ENCODE data around the gene LRCH4.
"Not testable (repeated sequence)": the region's sequence is repeated elsewhere in the genome, so short reads cannot be mapped to it uniquely, and the experiment has no call there.

The LRCH4 gene

DNA sequence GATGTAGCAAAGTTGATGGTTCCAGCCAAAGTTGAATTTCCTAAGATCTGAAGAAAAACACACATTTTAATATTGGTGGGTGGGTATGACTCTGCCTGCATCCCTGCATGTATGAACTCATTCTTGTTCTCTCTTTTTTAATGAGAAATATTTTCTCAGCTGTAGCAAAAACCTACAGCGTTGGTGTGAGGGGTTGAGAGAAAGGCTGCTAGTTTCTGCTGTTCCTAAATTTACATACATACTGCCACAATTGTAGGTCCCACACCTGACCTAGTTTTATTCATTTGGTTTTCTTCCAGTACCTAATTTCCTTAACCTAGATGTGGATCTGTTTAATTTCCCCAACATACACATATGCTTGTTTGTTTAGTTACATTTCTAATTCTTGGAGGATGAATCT lies 42.3 kb downstream of the LRCH4 start:
- no peak for DNase-seq

DNA sequence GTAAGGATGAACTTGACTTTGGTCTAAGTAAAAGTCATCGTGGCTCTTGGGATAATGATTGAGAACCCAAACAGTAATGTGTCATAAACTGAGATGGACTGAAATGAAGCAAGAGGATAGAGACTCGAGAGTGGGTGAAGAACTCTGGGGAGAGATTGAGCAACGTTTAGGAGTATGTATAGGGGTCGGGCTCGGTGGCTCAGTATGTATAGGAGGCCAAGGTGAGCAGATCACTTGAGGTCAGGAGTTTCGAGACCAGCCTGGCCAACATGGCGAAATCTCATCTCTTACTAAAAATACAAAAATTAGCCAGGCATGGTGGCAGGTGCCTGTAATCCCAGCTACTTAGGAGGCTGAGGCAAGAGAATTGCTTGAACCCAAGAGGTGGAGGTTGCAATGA lies 44.6 kb downstream of the LRCH4 start:
- DNase-seq, result not testable (repeated sequence)

DNA sequence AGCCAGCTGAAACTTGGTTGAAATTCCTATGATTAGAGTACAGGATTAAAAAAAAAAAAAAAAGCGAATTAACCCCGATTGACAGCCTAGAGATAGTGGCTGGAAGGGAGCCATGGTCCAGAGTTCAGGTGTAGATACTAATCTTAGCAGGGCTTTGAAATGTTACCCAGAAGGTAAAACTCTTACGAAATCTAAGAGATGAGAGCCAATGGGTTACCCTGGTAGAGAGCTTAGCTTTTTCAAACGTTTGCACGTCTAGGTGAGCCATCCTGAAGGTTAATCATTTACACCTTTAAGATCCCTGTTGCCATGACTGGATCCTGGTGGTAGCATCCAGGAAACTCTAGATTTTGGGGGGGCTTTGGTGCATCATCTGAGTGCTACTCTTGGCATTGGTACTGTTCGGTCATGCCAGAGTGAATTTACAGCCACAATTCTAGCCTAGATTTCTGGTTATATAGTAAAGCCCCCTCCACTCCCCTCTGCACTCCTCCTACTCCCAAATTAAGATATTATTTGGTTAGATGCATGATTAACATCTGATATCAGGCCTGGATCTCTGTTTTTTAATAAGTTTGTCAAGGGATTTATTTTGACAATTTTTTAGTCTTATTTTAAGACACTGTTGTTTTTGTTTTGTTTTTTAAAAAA lies 45.7 kb downstream of the LRCH4 start:
- no peak for DNase-seq

DNA sequence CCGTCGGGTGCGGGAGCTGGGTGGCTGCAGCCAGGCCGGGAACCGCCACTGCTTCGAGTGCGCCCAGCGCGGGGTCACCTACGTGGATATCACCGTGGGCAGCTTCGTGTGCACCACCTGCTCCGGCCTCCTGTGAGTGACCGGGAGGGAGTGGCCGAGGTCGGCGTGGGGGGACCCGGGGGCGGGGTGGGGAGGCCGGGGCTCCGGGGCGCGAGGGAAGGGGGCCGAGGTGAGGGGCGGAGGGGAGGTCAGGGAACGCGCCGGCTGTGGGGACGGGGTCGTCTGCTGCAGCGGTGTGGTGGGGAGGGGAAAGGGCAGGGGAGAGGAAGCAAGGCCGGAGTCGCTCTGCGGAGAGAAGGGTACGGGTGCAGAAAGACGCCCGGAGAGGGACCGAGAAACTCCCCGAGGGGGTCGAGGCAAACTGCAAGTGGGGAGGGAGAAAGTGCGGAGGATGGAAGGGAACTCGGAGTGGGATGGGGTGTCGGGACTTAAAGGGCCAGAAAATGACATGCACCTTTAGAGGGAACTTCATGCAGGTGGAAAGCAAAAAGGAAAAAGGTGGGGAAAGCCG lies 46.4 kb downstream of the LRCH4 start:
- no peak for DNase-seq

DNA sequence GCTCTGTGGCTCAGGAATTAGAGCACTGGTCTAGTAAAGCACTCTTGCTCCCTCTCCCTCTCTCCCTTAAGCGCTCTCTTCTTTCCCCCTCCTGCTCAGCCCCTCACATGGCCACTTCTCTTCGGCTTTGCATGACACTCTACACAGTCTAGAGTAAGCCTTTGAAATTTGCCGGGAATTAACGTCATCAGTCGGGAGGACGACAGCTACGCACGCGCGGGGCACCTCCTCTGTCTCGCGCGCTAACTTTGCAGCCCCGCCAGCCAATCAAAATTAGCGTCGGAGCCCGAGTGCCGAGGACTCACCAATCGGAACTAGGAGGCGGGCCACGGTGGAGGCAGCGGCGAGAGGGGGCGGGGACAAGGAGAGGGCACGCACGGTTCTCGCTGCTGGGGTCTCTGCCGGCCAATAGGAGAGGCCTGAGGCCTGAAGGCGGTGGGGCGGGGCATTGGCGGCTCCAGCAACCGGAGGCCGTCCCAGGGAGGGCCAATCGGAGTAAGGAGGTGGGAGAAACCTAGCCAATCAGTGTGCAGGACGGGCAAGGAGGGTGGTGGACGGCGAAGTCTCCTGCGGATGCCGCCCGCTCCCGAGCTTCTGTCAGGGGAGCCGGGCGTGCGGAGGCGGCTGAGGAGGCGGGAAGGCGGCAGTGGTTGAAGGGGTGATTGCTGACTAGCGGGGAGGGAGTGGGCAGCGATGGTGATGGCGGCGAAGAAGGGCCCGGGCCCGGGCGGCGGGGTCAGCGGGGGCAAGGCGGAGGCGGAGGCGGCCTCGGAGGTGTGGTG lies 47.1 kb downstream of the LRCH4 start, which contains the start of gene AGFG2:
TSS of gene AGFG2 (plus strand) at position 550 of the 782 bp plus-strand sequence. CDS start at position 694, 144 bp downstream.
- DNase-seq, result peak; percentile 100

DNA sequence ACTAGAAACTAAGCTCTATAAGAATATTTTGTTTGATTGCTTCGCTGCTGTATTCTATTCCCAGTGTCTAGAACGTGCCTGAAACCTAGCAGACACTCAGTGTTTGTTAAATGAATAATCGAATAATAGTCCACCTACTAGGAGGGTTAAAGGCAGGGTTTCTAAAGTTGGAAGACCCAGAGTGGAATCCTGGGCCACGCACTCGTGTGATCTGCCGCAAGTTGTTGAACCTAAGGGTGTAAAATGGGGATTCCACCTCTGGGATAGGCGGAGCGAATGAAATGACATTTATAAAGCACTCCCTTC lies 47.6 kb downstream of the LRCH4 start:
- no peak for DNase-seq

DNA sequence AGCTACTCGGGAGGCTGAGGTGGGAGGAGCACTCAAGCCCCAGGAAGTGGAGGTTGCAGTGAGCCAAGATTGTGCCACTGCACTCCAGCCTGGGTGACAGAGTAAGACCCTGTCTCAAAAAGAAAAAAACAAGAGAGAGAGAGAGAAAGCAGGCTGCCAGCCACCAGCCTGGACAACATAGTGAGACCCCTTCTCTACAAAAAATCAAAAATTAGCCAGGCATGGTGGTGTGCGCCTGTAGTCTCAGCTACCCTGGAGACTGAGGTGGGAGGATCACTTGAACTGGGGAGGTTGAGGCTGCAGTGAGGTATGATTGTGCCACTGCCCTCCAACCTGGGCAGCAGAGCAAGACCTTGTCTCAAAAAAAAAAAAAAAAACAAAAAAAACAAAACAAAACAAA lies 49.2 kb downstream of the LRCH4 start:
- not testable (repeated sequence) for DNase-seq

DNA sequence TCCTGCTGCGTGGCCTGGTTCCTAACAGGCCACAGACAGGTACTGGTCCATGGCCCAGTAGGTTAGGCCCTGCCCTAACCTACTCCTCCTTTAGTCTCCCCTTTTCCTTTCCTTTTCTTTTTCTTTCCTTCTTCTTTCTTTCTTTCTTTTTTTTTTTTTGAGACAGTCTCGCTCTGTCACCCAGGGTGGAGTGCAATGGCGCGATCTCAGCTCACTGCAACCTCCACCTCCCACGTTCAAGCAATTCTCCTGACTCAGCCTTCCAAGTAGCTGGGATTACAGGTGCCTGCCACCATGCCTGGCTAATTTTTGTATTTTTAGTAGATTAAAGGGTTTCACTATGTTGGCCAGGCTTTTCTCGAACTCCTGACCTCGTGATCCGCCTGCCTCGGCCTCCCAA lies 49.9 kb downstream of the LRCH4 start:
- not testable (repeated sequence) for DNase-seq

DNA sequence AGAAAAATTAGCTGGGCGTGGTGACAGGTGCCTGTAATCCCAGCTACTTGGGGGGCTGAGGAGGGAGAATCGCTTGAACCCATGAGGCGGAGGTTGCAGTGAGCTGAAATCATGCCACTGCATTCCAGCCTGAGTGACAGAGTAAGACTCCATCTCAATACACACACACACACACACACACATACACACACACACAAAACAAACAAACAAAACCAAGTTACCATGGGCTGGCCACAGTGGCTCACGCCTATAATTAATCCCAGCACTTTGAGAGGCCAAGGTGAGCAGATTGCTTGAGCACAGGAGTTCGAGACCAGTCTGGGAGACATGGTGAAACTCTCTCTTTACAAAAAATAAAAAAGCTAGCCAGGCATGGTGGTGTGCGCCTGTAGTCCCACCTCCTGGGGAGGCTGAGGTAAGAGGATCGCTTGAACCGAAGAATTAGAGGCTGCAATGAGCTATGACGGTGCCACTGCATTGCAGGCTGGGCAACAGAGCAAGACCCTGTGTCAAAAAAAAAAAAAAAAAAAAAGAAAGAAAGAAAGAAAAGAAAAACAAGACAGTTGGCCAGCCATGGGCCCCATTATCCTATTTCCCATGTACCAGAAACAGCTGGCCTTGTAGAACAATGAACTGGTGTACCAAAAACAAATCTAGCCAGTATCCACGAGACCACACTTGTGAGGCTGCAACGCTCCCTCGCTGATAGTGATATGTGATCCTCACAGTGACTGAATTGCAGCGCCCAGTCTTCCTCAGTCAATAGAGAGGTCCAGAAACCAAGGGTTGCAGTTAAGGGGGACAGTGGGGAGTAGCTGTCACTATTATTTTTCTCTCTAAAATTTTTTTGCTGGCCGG lies 53.5 kb downstream of the LRCH4 start:
- DNase-seq, result no peak

DNA sequence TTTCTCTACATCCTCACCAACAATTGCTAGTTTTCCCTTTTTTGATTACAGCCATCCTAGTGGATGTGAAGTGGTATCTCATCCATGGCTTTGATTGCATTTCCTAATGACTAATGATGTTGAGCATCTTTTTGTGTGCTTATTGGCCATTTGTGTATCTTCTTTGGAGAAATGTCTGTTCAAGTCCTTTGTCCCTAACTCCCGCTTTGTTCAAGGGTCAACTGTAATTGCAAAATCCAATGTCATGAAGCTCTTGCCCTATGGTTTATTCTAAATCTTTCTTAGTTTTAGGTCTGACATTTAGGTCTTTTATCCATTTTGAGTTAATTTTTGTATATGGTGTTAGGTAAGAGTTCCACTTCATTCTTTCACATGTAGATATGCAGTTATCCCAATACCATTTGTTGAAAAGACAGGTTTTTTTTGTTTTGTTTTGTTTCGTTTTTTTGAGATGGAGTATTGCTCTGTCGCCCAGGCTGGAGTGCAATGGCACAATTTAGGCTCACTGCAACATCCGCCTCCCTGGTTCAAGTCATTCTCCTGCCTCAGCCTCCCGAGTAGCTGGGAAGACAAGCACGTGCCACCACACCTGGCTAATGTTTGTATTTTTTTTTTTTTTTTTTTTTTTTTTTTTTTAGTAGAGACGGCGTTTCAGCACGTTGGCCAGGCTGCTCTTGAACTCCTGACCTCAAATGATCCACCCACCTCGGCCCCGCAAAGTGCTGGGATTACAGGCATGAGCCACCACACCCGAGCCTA lies 57.6 kb downstream of the LRCH4 start:
- not testable (repeated sequence) for DNase-seq
